HG03432 (cell line): ENCODE measurements around the gene AP5B1.

ENCODE experiments used
- ATAC-seq: cut with Tn5 transposase; IDR thresholded peaks from one replicate; pipeline ENCODE4 v1.9.1; 2021; ENCODE audit warnings: mild to moderate bottlenecking, moderate library complexity; ENCODE audit not compliant: unreplicated experiment

AP5B1 gene

DNA sequence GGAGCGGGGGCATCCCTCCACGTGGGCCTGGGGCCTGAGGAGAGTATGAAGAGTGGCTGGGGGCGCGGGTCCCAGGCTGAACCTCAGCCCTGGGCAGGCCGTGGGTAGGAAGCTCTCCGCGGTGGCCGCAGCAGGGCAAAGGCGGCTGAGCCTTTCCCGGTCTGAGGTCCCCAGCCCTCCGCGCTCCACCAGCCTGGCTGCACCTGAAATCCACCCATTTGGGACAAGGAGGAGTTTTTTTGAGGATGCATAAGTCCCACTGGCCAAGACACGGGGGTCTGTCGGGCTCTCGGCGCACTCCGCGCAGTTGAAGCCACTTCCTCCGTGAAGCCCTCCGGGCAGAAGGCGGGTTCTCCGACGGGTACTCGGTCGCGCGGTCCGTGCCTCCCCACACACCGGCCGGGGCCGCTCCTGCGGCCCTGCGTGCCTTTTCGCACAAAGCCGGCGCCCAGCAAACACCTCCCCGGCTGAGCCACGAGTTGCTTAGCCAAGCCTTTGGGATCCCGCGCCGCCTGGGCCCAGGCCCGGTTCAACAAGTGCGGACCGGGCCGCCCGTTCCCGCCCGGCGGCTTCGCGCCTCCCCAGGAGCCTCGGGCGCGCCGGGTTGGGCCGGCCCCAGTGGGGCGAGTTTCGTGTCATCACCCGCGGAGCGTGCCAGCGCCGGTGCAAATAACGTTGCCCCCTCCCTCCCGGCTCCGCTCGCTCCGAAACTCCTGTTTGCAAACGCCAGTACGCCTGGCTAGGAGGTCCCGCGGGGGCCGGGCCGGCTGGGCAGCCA, 5.4 kb upstream of the AP5B1 start:
- no peak for ATAC-seq

GRCh38 chr11:65785319-65786007, 4.7 kb upstream of the AP5B1 start:
- ATAC-seq: no peak

DNA sequence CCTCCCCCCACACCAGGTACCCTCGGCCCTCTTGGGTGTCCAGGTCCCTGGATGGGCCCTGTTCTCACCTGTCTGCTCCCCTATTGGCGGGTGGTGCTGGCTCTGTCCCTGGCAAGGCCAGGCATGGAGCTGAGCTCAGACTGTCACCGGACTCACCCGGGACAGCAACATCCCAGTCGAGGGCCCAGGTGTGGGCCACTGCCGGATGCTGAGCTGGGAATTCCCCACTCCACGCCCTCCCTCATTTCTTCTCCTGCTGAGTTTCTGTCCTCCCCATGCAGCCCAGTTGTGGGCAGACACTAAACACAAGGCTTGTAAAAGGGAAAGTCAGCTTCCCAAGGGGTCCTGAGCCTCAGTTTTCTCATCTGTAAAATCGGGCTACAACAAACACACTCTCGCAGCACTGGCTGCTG, 2.0 kb upstream of the AP5B1 start:
- ATAC-seq: no peak

DNA sequence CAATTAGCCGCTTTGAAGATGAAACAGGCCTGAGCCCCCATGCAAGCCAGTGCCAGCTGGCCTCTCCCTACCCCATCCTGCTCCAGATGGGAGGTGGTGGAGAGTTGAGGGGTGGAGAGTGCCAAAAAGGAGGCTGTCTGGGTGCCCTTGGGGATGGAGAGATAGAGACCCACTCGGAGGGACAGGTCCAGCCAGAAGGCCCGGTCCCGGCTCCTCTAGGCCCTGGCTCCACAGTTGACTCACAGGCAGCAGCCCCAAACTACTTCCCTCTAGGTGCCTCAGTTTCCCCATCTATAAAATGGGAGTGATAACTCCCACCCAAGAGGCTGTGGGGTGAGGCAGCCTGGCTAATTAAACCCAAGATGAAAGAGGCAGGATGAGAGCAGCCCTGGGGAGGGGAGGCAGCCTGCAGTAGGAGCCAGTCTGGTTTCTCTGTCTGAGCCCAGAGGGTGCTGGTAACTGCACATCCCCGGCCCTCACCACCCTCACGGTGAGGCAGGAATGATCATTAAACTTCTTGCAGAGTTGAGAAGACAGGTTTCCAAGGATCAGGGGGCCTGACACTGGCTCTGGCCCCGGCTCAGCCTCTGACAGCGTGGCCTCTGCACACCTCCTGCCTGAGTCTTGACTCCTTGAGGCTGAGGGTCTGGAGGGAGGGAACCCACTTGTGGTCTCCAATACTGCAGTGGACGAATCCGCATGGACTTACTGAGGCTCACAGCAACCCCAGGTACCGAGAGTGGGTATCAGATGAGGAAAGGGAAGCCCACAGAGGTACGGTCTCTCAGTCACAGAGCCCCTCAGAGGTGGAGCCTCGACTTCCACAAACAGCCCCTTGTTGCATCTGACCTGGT, 1.4 kb upstream of the AP5B1 start:
- ATAC-seq: no peak

DNA sequence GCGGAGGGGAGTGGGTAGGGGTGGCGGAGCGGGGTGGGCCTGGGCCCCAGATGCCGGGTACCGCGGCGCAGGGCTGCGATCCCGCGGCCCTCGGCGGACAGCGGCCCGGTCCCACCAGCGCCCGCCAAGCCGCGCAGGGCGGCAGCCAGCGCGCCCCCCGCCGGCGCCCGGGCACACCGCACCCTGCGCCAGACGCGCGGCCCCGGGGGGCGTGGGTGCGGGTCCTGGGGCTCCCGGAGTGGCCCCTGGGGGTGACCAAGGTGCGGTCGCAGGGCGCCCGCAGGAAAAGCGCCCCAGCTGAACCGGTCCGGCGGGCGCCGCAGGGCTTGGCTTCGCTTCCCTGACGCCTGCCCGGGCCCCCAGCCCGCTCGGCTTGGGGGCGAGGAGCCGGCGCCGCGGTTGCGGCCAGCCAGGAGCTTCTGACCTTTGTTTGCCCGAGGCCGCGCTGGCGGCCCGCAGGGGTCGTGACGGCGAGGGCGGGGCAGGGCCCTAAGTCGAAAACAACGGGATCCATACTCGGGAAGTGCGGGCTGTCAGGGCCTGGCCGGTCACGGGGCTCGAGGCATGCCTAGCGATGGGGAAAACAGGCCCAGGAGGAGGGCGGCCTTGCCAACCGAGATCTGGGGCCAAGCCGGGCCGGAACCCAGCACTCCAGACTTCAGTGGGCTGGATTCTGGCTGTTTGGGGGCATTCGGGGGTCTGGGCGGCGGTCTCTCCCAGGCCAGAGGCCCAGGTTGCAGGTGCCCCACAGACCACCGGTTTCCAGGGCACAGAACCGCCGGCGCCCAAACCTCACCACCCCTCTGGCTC, 581 bp upstream of the AP5B1 start:
- ATAC-seq: peak; percentile 24

GRCh38 chr11:65779919-65780769, 632 bp downstream of the AP5B1 start:
- ATAC-seq: peak; percentile 55

GRCh38 chr11:65779669-65779918, 1.2 kb downstream of the AP5B1 start:
- ATAC-seq: no peak

DNA sequence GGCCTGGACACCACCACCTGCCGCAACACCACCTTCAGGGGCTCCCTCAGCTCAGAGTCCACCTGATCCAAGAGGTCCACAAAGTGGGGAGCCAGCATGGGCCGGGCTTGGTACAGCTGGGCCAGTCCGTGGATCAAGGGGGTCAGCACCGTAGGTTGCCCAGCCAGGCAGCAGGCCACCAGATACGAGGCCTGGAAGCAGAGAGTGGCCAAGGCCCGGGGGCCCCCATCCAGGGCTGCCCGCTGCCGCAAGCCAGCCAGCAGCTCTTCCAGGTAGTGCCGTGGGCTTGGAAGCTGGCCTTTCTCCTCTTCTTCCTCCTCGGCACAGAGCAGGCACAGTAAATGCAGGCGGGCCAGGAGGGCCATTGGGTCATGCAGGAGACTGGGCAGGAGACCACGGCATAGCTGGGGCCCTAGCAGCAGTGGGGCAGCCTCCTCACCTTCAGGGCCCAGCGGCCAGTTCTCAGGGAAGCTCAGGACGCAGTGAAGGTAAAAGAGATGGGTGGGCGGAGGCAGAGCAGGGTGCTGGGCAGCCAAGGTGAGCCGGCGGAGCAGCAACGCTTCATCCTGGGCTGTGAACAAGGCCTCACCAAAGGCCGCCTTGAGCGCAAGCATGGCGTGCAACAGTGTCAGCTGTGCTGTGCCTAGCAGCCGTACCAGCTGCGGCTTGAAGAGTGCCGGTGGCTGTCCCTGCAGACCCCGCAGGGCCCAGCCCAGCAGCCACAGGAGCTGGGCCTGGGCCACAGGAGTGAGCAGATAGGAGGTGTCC, 1.7 kb downstream of the AP5B1 start:
- no peak for ATAC-seq

- ATAC-seq: no peak
Measured at GRCh38 chr11:65778431-65778900, 2.3 kb downstream of the AP5B1 start.

DNA sequence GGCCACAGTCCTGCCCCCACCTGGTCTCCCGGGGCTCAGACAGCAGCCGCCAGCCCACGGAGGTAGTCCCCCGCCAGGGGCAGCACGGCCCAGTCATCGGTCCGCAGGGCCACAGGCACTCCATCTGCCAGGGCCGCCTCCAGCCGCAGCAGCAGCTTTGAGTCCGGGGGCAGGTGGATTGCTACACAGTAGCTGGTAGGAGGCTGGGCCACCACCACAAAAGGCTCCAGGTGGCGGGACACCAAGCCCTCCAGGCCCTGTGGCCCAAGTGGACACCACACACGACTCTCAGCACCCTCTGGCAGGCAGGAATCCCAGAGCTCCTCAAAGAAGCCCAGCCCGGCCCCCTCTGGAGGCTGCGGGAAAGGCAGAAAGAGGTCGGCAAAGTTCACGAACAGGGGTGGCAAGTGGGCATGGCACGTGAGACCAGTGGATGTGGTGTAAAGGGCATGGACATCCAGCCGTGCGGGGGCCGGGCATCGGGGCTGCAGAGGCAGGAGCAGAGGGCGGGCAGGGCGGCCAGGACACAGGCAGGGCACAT, 2.9 kb downstream of the AP5B1 start:
- no peak for ATAC-seq

DNA sequence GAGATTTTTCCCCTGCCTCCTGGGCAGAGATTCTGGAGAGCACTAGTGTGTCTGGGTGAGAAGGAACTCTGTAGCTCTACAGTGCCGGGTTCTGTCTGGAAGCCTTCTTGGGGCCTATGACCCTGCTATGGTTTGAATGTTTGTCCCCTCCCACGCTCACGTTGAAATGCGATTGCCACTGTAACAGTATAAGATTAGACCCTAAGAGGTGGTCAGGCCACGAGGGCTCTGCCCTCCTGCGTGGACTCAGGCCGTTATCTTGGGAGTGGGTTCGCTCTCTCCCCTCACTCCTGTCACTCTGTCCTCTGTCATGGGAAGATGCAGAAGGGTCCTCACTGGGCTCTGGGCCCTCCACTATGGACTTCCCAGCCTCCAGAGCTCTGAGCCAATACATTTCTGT, 3.5 kb downstream of the AP5B1 start:
- ATAC-seq: no peak

DNA sequence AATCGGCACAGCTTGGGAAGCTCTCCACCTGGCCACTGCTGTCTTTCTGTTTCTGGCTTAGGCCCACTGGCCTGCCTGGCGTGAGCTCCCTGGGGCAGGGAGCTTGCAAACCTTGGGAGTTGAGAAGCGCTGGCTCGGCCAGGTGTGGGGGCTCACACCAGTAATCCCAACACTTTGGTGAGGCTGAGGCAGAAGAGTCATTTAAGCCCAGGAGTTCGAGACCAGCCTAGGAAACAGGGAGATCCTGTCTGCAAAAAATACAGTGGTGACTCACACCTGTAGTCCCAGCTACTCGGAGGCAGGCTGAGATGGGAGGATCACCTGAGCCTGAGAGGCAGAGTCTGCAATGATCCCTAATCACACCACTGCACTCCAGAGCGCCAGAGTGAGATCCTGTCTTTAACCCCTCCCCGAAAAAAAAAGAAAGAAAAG, 4.0 kb downstream of the AP5B1 start:
- ATAC-seq: no peak

DNA sequence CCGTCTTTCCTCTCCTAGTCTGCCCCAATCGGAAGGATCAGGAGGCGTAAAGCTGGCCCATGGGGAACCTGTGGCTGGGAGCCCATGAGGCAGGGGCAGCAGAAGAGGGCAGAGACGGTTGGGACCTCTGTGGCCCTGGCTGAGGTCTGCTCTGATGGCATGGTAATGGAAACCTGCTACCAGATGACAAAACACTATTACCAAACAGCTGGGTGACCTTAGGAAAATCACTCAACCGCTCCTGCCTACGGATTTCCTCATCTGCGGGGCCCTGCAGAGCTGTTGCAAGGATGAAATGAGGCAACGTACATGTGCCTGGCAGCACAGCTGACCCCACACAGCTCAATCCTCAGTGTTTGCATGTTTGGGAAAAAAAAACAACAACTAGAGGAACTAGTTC, 4.6 kb downstream of the AP5B1 start:
- ATAC-seq: no peak

DNA sequence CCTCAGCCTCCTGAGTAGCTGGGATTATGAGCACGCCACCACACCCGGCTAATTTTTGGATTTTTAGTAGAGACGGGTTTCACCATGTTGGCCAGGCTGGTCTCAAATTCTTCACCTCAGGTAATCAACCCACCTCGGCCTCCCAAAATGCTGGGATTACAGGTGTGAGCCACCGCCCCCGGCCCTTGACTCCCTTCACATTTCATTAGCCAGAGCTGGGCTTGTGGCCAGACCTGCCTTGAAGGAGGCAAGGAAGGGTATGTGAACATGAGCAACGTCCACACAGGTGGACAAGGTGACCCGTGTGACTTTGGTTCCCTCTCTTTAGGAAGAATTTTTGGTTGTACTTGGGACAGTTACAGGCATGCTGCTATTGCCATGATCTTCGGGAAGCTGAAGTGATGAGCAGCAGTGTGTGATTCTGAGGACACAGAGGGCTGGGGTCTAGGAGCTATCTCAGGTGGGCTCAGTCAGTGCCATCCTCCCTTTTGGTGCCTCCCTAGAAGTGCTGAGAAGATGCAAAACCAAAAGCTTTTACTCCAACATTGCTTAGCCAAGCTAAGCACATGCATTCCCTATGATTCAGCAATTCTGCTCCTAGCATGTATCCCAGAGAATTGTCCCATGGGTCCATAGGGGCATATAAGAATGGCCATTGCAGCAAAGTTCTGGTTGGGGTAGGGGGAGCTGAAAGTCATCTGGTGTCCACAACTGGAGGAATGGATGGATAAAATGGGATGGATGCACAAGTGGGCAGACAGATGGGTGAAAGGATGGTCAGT, 6.1 kb downstream of the AP5B1 start:
- no peak for ATAC-seq

DNA sequence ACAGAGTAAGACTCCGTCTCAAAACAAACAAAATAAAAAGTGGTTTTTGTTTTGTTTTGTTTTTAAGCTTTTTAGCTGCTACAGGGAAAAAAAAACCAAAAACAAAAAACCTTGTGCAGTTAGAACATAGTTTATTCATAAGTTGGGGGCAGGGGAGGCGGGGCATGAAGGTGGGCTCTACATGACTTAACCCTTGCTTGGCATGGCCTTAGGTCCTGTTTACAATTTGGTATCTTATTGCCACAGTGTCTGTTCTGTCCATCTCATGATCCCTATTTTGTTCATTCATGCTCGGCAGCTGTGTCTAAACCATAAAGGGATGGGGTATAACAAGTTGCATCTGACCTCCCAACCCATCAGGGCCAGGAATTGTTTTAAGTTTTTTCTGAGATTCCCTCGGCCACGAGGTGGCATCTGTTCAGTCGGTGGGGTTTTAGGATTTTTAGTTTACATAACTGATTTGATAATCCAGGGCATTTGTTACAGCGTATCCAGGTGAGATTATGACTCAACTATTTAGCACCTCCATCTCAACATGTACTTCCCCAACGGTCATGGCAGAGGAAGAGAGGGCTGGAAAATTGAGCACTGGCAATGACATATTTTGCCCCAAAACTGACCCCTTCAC, 6.9 kb downstream of the AP5B1 start:
- ATAC-seq: no peak

- ATAC-seq: no peak
Measured at GRCh38 chr11:65771589-65772112, 9.1 kb downstream of the AP5B1 start.

GRCh38 chr11:65770951-65771567, 9.7 kb downstream of the AP5B1 start:
- no peak for ATAC-seq
